Left ventricle myocardium inferior (tissue), 1 donor: ENCODE results near the gene ARFIP2. TPM values are rescaled to one million over a fixed set of nuclear protein-coding genes. Genes with fewer than 3 reads are reported as not detected.

Source experiments
- DNase-seq: peaks from one replicate; pipeline ENCODE4 v3.0.0-alpha.2; 2020
- H3K27ac ChIP-seq: fragments of 200-600 bp; replicated peaks from 2 replicates; pipeline ENCODE4 v1.8.0; 2021
- H3K27me3 ChIP-seq: fragments of 200-600 bp; 2 replicates; pipeline ENCODE4 v1.8.0; 2021; ENCODE audit warnings: low read depth
- H3K36me3 ChIP-seq: fragments of 200-600 bp; 2 replicates; pipeline ENCODE4 v1.8.0; 2021
- H3K4me1 ChIP-seq: fragments of 200-600 bp; 2 replicates; pipeline ENCODE4 v1.8.0; 2021
- H3K4me3 ChIP-seq: fragments of 200-600 bp; 2 replicates; pipeline ENCODE4 v1.8.0; 2021; ENCODE audit warnings: mild to moderate bottlenecking, moderate library complexity
- H3K9me3 ChIP-seq: fragments of 200-600 bp; replicated peaks from 2 replicates; pipeline ENCODE4 v1.8.0; 2021
- intact Hi-C: fragments of 100-400 bp; cut with micrococcal nuclease; formaldehyde crosslinking; loops from one replicate; pipeline ENCODE4 v1.11.0; 2022
- total RNA-seq: library from RNA; stranded (reverse); fragmentation: NEBNext Ultra II Directional; extraction: Animal tissue kit (Norgen Biotek cat#: 25700); gene quantifications from one replicate; pipeline ENCODE4 v1.2.1, GENCODE V29; 2021
- TF ChIP-seq, protein P1 (sequence below): fragments of 200-600 bp; IDR thresholded peaks from 2 replicates; pipeline ENCODE4 v1.8.0; 2021; ENCODE audit warnings: antibody characterized with exemption, mild to moderate bottlenecking, borderline replicate concordance
- donor health status: DM: no; HTN: yes; CAD: no; lungs with severe emphysema.

The ARFIP2 gene
- total RNA-seq, 1 donor from 2014 or later: 16.1 TPM

GRCh38 chr11:6442441-6442840 lies 38.7 kb downstream of the ARFIP2 start:
- Histone ChIP-seq H3K36me3 (peaks cover under 1% of the 10 kb centered on the region), H3K9me3 (no peaks in the 10 kb centered on the region), H3K4me1 (no peaks in the 10 kb centered on the region), H3K27ac (no peak overlapping the region), H3K27me3 (no peaks in the 10 kb centered on the region), H3K4me3 (no peak overlapping the region)
- TF ChIP-seq, protein P1, sequence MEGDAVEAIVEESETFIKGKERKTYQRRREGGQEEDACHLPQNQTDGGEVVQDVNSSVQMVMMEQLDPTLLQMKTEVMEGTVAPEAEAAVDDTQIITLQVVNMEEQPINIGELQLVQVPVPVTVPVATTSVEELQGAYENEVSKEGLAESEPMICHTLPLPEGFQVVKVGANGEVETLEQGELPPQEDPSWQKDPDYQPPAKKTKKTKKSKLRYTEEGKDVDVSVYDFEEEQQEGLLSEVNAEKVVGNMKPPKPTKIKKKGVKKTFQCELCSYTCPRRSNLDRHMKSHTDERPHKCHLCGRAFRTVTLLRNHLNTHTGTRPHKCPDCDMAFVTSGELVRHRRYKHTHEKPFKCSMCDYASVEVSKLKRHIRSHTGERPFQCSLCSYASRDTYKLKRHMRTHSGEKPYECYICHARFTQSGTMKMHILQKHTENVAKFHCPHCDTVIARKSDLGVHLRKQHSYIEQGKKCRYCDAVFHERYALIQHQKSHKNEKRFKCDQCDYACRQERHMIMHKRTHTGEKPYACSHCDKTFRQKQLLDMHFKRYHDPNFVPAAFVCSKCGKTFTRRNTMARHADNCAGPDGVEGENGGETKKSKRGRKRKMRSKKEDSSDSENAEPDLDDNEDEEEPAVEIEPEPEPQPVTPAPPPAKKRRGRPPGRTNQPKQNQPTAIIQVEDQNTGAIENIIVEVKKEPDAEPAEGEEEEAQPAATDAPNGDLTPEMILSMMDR: no peak
- DNase-seq: no peak
- intact Hi-C loops: loop anchor here (5.0 to 10.0 kb wide), 2 partner anchors 52 to 65 kb away; partner anchors contain the start of gene DNHD1

GRCh38 chr11:6440906-6441358 lies 40.2 kb downstream of the ARFIP2 start, which contains the start of gene HPX:
TSS of gene HPX (minus strand) at chr11:6440987. CDS start at chr11:6440963, 24 bp downstream.
- TF ChIP-seq, protein P1: no peak
- intact Hi-C loops: loop anchor here (5.0 to 10.0 kb wide), 2 partner anchors 54 to 64 kb away; partner anchors contain the start of gene DNHD1
- Histone ChIP-seq H3K27ac (no peak within 1 kb of the TSS), H3K27me3 (no peaks in the 10 kb centered on the region), H3K9me3 (no peaks in the 10 kb centered on the region), H3K4me1 (no peaks in the 10 kb centered on the region), H3K4me3 (no peak within 1 kb of the TSS), H3K36me3 (no peaks in the 10 kb centered on the region)
- DNase-seq: no peak

DNA sequence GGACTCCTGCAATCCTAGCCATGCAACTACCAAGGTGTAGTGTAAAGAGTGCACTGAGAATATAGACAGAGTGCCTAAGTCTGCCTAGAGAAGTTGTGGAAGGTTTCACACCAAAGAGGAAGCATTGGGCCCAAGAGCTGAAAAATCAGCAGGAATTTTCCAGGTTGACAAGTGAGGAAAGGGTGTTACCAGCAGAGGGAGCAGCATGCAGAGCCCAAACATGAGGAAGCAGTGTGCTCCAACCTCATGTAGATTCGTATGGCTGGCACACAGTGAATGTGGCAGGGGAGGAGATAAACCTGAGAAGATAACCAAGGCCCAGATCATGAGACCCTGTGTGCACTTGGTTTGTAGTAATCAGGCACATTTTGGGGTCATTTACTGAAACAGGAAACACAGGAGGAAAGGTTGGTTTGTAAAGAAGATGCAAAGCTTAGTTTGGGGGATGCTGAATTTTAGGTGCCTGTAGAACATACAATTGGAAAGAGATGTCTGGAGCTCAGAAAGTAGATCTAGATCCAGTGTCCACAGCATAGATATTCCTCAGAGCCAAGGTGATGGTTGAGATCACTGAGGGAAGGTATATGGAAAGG lies 42.1 kb downstream of the ARFIP2 start:
- intact Hi-C loops: no loop called here
- DNase-seq: no peak
- Histone ChIP-seq H3K9me3 (no peaks in the 10 kb centered on the region), H3K4me1 (no peaks in the 10 kb centered on the region), H3K36me3 (no peaks in the 10 kb centered on the region), H3K27ac (no peak overlapping the region), H3K27me3 (no peaks in the 10 kb centered on the region), H3K4me3 (no peak overlapping the region)
- TF ChIP-seq, protein P1: peak; percentile 74

DNA sequence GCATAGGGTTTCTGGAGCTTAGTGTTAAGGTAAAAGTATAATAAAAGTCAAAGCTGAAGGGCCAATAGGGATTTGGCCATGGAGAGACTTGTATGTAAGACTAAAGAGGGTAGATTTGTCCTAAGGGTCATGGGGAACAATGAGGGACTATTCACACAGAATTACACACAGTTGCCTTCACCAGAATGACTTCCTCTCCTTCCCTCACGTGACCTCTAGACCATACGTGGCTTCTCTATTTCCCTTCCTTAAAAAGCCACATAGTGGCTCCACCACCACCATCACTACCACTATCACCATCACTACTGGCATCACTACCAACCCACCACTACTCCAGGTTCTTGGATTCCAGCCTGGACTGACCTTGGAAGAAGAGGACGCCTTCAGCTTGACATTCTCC lies 43.1 kb downstream of the ARFIP2 start:
- Histone ChIP-seq H3K9me3 (no peaks in the 10 kb centered on the region), H3K27me3 (no peaks in the 10 kb centered on the region), H3K36me3 (no peaks in the 10 kb centered on the region), H3K4me3 (no peak overlapping the region), H3K27ac (no peak overlapping the region), H3K4me1 (no peaks in the 10 kb centered on the region)
- DNase-seq: no peak
- TF ChIP-seq, protein P1: no peak
- intact Hi-C loops: no loop called here

GRCh38 chr11:6437423-6437822 lies 43.7 kb downstream of the ARFIP2 start:
- Histone ChIP-seq H3K27ac (no peak overlapping the region), H3K27me3 (no peaks in the 10 kb centered on the region), H3K4me1 (no peaks in the 10 kb centered on the region), H3K36me3 (no peaks in the 10 kb centered on the region), H3K9me3 (no peaks in the 10 kb centered on the region), H3K4me3 (no peak overlapping the region)
- intact Hi-C loops: no loop called here
- TF ChIP-seq, protein P1: no peak
- no peak for DNase-seq
